DMS153 (cell line): Measurements from ENCODE around the gene NIT2.
"Not testable (repeated sequence)": the region's sequence is repeated elsewhere in the genome, so short reads cannot be mapped to it uniquely, and the experiment has no call there.

Experiments
- DNase-seq: peaks from one replicate; lab custom pipeline; 2025; lab: John Stamatoyannopoulos, UW

Gene NIT2

DNA sequence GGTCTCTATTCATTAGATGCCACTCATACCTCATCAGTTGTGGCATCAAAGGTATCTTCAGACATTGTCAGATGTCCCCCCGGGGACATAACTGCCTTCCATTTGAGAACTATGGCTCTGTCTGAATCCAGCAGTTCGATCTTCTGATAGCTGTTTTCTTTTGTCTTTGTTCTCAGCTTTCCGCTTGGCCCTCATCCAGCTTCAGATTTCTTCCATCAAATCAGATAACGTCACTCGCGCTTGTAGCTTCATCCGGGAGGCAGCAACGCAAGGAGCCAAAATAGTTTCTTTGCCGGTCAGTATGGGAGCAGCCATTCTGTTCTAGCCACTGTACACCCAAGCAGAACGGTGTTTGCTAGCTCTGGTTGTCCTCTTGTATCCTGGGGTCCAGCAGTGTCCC, 4.4 kb downstream of the NIT2 start:
- DNase-seq = no peak

DNA sequence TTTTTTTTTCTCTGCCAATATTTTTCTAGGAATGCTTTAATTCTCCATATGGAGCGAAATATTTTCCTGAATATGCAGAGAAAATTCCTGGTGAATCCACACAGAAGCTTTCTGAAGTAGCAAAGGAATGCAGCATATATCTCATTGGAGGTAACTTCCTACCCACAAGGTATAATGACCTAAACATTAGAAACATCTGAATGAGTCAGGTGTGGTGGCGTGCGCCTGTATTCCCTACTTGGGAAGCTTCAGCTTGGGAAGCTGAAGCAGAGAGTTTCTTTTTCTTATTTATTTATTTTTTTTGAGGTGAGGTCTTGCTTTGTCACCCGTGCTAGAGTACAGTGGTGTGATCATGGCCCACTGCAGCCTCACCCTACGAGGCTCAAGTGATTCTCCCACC, 5.2 kb downstream of the NIT2 start:
- DNase-seq = no peak

DNA sequence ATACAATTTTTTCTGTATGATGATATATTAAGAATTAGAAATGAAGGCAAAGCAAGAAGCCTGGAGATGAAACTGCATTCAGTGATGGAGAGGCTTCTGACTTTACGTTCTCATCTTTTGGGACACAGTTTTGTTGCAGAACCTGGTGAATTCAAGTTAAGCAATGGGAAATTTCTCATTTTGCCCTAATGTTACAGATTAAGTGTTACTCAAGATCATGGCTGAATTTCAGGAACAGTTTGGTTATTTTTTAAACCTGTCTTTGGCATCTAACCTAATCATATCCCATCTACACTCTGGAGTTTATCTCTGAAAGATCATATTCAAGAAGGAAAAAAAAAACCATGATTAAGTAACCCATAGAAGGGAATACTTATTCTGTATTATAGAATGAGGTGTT, 6.0 kb downstream of the NIT2 start:
- DNase-seq = no peak

DNA sequence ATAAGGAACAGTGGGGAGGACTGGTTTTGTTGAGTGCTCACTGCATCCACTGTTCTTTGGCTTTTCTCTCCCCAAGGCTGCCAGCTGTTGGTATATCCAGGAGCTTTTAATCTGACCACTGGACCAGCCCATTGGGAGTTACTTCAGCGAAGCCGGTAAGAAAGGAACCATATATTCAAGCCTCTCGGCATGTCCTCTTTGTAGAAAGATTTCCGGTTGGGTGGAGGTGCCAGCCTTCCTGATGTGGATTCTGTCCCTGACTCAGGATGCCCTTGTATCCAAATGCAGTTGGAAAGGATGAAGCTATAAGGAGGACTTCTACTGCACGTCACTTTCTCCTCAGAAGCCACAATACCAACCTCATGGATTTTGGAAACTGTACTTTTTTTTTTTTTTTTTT, 14.2 kb downstream of the NIT2 start:
- no peak for DNase-seq

DNA sequence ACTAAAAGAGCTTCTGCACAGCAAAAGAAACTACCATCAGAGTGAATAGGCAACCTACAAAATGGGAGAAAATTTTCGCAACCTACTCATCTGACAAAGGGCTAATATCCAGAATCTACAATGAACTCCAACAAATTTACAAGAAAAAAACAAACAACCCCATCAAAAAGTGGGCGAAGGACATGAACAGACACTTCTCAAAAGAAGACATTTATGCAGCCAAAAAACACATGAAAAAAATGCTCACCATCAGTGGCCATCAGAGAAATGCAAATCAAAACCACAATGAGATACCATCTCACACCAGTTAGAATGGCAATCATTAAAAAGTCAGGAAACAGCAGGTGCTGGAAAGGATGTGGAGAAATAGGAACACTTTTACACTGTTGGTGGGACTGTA, 17.2 kb downstream of the NIT2 start:
- DNase-seq = not testable (repeated sequence)

DNA sequence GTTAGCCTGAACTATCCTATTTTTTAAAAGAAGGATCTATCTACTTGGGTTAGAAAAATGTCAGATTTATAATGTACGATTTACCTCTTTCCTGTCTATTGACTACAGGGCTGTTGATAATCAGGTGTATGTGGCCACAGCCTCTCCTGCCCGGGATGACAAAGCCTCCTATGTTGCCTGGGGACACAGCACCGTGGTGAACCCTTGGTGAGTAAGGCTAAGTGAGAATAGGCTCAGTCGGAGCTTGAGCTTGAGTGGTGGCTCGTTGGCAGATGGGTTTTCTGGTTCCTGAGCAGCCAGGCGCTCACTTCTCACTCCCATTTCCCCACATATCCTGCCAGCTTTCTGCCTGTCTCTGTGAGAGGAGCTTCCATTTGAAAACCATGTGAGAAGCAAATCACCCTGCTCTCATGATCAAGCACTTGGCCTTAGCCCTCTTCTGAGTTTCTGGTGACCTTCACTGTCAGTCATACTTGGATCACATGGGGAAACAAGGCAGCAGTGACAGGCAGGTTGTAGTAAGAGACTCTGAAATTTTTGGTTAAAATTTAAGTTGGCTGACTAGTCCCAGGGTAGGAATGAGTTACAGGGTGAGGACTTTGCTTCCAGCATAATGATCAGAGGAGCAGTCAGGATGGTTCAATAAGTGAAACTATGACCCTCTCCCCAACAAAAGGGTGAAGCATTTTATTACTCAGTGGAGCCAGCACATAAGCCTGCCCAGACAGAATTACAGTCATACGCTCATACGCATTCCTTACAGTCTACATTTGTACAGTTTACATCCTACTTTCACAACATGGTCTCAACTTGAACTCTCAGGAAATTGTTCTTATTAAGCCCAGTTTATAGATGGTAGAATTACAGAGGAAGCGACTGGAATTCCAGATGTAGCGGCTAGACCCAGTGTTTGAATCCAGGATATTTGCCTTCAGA, 18.0 kb downstream of the NIT2 start:
- no peak for DNase-seq

DNA sequence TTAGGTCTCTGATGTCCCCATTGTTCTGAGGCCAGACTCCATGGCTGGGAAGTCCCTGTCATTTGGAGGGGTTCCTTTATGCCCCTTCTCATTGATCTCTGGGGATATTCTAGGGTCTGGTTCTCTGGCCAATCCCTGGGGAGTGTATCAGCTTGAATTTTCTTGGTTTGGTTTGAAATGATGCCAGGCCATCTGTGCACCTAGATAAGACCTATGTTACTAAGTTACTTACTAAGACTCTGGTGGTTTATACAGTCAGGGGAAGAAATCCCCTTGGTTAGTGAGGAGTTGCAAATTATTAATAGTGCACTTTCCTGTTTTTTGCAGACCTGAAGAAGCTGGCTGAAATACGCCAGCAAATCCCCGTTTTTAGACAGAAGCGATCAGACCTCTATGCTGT, 20.3 kb downstream of the NIT2 start:
- no peak for DNase-seq

DNA sequence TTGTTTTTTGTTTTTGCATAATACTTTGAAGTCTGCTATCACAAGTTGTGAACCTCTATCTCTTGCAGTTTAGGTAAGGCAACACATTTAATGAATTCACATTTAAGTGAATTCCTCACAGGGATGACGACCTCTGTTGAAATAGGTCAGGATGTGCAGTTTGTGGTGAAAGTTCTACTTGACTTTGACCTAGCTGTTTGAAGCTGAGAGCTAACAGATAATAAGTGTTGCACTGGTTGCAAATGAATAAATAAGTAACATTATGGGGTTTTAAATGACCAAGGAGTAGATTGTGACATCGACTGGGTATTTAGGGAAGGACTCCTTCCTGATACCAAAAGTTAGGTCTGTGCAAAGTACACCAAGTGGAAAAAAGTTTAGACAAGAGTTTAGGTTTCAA, 23.9 kb downstream of the NIT2 start:
- DNase-seq = no peak

DNA sequence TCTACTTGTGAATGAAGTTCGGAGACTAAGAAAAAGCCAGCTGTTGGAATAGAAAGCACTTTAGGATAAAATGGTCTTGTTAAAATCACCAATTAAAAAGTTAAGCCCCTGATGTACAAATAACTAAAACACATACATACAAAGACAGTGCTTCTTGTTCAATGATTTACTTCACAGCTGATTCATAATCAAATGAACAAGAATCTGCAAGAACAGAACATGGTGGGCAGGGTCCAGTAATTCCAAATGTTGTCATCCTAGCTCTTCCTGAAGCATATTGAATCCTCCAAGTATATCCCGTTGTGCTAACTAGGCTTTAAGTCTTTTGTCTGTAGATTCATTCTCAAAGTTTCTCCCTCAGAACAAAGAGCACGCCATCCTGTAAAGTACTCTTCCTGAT, 24.5 kb downstream of the NIT2 start:
- DNase-seq = no peak

DNA sequence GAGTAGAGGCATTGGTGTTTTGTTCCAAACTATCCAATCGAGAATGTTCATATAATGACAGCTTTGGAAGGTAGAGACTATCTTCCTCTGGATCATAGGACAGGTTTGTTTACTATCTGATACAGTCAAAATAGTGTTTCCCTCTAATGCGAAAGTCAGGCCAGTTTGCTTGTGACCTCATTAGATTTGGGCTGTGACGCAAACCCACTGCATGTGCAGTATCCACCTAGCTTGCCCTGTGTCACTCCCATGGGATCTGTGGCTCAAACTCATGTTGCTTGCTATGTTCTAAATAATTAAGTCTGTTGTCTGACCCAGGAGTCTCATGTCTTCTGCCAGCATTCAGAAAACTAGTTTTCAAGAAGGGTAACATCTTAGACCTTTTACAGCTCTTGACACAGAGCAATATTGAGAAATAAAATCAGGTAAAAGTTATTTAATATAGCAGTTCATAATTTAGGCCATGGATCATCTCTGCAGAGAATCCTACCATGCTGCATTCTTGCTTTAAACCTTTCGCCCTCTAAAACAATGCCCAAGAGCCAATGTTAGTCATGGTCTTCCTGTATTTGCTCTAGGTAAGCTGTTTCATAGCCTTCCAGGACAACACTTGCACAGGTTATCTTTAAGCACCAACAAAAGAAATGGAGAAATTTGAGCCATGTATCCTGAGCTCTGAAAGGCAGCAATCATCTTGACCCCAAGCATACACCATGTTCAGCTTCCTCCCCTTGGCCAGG, 26.4 kb downstream of the NIT2 start:
- no peak for DNase-seq

DNA sequence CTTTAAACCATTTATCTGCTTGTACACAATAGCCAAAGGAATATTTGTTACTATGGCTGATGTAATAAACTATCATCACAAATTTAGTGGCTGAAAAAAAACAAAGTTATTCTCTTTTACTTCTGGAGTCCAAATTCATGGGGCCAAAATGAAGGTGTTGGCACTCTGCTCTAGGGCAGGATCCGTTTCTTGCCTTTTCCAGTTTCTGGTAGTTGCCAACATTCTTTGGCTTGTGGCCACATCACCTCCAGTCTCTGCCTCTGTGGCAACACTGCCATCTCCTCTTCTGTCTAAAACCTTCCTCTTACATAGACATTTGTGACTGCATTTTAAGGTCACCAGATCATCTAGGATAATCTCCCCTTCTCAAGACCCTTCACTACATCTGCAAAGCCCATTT, 27.3 kb downstream of the NIT2 start:
- no peak for DNase-seq

DNA sequence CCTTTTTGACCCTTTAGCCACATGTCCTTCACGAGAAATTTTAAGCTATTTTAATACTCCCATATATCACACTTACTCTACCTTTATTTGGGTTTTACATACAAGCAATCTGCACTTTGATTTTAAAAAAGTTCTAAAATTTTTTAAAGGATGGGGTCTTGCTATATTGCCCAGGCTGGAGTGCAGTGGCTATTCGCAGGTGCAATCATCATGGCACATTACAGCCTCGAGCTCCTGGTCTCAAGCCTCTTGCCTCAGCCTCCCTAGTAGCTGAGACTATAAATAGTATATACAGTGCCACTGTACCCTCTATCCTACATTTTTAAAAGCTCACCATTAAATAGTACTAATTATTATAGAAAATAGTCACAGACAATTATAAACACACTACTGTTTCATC, 29.9 kb downstream of the NIT2 start:
- no peak for DNase-seq

DNA sequence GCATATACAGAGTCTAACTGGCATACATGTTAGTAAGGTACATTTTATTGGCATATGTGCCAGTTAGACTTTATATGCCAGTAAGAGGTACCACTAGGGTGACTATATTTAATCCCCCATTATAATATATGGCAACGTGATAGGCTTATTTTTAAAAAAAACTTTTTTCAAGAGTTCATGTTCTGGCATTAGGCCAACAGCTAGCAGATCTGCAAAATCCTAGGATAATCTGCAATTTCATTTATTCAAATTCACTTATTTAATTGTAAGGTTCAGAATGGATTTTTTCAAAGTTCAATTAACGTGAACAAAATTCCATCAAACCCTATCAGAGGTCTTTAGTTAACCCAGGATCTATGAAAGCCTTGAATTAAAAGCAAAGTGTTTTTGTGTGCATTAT, 31.9 kb downstream of the NIT2 start:
- DNase-seq = no peak

DNA sequence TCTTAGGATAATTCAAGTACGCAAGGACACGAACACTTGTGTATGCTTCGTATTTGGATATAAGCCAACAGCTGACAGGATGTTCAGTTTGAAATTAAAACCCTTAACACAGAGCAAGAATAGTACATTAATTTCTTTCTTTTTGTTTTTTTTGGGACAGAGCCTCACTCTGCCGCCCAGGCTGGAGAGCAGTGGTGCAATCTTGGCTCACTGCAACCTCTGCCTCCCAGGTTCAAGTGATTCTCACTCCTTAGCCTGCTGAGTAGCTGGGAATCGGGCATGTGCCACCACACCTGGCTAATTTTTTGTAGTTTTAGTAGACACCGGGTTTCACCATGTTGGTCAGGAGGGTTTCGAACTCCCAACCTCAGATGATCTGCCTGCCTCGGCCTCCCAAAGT, 33.9 kb downstream of the NIT2 start:
- DNase-seq = no peak

DNA sequence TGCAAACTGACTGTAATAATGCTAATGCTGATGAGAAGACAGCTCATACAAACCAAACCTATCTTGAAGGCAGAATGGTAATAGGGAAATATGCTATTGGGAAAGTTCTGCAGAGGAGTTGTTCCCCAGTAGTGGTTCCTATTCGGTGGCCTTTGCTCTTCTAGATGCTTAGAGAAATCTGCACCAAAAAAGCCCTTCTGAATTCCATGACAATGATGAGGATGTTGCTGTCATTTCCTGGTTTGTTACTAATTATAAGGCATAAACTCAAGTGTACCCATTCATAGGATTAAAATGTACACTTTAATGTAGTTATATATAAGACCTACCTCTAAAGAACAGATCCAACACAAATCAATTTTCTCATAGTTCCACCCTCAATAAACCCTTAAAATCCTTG, 36.2 kb downstream of the NIT2 start:
- DNase-seq = no peak

DNA sequence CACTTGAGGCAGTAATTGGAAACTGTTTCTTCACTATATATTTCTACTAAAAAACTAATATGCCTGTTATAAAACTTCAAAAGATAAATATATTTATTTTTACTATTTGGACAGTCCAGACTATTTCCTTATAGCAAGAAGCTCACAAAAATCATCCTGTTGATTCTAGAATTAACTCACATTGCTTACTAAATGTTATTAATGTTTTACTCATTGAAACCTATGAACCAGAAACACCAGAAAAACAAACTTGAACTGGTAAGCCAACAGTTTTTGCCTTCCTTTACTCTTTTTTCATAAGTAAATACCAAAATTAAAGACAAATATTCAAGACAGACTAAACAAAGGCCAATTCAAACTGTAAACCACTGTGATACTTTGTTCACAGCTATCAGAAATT, 40.0 kb downstream of the NIT2 start:
- DNase-seq = no peak

DNA sequence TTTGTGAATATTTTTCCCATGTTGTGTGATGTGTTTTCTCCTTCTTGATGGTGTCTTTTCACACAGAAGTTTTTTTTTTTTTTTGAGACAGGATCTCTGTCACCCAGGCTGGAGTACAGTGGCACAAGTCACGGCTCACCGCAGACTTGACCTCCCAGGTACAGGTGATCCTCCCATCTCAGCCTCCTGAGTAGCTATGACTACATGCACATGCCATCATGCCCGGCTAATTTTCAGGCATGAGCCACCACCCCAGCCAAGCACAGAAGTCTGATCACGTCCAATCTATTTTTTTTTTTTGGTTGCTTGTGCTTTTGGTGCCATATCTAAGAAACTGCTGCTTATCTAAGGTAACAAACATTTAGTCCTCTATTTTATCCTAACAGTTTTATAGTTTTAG, 41.7 kb downstream of the NIT2 start:
- no peak for DNase-seq

DNA sequence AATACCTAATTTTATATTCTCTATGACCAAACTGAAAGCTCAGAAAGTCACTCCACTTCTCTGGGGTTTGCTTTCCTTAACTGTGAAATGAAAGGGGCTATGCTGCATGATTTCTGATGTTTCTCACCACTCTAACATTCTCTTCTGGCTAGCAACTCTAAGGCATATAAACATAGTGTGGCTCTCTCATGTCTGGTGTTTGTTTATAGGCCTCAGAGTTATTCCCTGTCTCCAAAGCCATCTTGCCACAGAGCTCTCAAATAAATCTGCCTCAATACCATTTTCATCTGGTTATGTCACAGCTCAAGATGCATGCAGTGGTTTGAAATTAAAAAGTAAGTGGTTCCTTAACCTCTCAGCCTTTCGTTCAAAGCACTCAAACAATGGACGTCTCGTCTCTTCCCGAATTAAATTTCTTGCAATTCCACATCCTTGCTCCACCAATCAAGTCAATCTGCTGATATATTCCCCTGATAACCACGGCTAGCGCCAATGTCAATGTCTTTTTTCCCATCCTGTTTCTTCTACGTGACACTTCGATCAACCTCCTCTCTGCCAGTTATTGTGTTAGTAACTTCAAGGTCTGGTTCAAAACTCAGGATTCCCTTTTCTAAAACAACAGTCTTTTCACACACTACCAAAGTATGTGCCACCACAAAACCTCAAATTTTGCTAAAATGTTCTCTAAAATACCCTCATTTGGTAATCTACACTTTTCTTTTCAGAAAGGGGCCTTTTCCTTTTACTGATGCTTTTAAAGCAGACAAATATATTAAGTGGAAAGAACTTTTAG, 50.4 kb downstream of the NIT2 start:
- DNase-seq = no peak

DNA sequence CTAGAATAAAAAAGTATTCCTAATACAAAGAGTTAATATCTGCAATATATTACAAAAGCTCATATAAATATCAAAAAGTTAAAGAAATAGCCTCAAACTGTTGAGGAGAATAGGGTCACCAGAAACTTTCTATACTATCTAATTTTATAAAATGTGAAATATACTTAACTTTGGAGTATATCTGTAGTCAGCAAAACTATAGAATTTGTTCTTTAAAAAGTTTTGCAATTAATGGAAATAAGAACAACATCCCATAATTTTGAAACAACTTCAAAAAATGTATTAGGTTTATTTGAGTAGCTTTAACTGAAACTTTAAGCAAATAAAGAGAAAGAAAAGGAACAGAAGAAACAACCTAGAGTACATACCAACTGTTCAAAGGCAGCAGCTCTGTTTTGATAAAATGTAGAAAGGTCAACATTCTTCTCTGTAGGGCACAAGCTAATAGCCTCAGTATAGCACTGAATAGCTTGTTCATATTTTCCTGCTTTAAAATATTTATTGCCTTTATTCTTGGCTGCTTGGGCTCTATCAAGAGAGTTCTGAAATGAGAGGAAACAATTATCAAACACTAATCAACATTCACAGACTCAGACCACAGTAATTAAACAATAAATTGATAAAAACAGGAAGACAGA, 52.0 kb downstream of the NIT2 start:
- no peak for DNase-seq

DNA sequence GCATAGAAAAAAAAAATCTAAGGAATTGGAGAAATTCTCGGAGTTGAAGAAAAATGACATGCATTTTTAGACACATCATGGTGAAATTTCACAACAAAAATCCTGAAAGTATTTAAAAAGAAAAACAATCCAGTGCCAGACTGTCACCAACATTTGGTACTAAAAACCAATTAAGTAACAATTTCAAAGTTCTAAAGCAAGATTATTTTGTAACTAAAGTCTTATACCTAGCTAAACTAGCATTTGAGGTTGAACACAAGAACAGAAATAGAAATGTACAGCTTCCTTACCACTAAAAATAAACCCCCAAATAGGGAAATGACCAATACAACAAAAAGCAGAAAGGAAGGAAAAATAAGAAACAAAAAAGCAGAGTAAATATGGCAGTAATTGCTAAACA, 54.5 kb downstream of the NIT2 start:
- DNase-seq = no peak

DNA sequence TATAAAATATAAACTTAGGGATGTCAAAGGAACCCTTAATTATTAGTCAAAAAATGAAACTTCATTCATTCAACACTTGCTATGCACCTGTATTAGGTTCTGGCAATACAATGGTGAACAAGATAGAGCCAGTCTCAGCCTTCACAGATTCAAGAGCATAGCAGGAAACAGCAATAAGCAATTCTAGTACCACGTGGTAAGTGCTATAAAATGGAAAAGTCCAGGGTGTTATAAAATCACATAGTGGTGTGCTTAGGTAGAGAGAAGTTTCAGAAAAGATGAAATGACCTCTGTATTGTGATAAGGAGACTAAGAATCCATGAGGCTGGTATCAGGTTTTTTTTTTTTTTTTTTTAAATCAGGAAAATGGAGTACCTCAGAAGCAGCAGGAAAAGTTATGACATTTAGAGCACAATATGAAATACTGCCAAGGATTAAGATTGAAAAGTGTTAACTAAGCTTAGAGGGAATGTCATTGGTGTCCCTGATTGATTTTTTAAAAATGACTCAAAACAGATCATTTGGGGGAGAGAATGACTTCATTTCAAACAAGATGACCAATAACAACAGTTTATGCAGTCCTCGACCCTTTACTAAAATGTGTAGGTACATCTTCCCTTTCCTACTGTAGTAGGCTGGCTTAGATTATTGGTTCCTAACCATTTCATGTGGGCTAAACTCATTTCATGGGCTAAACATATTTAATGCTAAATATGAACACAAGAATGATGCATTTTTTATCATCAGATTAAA, 61.3 kb downstream of the NIT2 start:
- DNase-seq = no peak
